Ovary (tissue), 9 donors: ENCODE data around the gene CMTM4. TPM values are rescaled to one million over a fixed set of nuclear protein-coding genes. Genes with fewer than 3 reads are reported as not detected.

Experiments
- DNase-seq, 5 donors: peaks; one replicate each; pipeline ENCODE4 v3.0.0-alpha.2; 2019 to 2020
- H3K27ac ChIP-seq, 2 donors: fragments of 200-600 bp; one replicate each; pipeline versions ENCODE4 v1.5.1 to v1.8.0; 2019 to 2022
- H3K27me3 ChIP-seq: fragments of 200-600 bp; one replicate; pipeline ENCODE4 v1.8.0; 2022
- H3K36me3 ChIP-seq: fragments of 200-600 bp; sonication (generic); one replicate; pipeline ENCODE4 v1.5.1; 2019
- H3K4me1 ChIP-seq: one replicate; pipeline ENCODE4 v1.8.1; 2013; ENCODE audit warnings: mild to moderate bottlenecking, moderate library complexity; ENCODE audit not compliant: insufficient read depth
- H3K4me3 ChIP-seq: fragments of 200-600 bp; sonication (generic); one replicate; pipeline ENCODE4 v1.5.1; 2017
- H3K9me3 ChIP-seq, 2 donors: fragments of 200-600 bp in 1 of 2; sonication (generic) in 1 of 2; one replicate each; pipeline versions ENCODE4 v1.5.1 to v1.8.1; 2013 to 2019; ENCODE audit warnings: mild to moderate bottlenecking in 1 of 2, moderate library complexity in 1 of 2
- EP300 ChIP-seq: sonication (generic); formaldehyde crosslinking; IDR thresholded peaks from one replicate; pipeline ENCODE4 v1.6.1; 2017; ENCODE audit warnings: antibody characterized with exemption
- POLR2A ChIP-seq: fragments of 450-650 bp; IDR thresholded peaks from one replicate; pipeline ENCODE4 v1.6.1; 2017; ENCODE audit warnings: antibody characterized with exemption, mild to moderate bottlenecking, moderate library complexity
- WGBS, 3 donors: extraction: QIAGEN DNeasy Blood & Tissue Kit in 1 of 3; methylation state at CpG; one replicate each; pipeline versions ENCODE4 v1.1.5 to v1.1.7; 2013 to 2017; 5-methylcytosine and 5-hydroxymethylcytosine counted together
- intact Hi-C, 4 donors: fragments of 100-400 bp; cut with DNase I; formaldehyde crosslinking; loops; one replicate each; pipeline versions ENCODE4 v1.11.0 to v1.15.1; 2022 to 2023
- polyA plus RNA-seq, 2 donors: library from polyadenylated mRNA; stranded (reverse); fragments of 200-250 nt in 1 of 2; fragments of 350-450 nt in 1 of 2; fragmentation: Illumina TruSeq in 1 of 2; extraction: RNeasy Lipid Tissue Mini Kit (QIAGEN cat#74804) in 1 of 2; gene quantifications; one replicate each; pipeline ENCODE4 v1.2.3, GENCODE V29; 2013 to 2014
- total RNA-seq, 7 donors: library from RNA; depleted of rRNA in 2 of 7; stranded (reverse); fragments of >200 nt in 2 of 7; fragmentation: NEBNext Ultra II Directional in 3 of 7; extraction: Animal tissue kit (Norgen Biotek cat#: 25700) in 3 of 7; gene quantifications; one replicate each; pipeline versions ENCODE4 v1.1.0 to v1.2.4, GENCODE V29; 2016 to 2023
- TF ChIP-seq, protein P1 (sequence below), 3 donors: fragments of 450-650 bp in 2 of 3; fragments of 200-600 bp in 1 of 3; IDR thresholded peaks; one replicate each; pipeline versions ENCODE4 v1.5.1 to v1.8.0; 2016 to 2022; ENCODE audit warnings: antibody characterized with exemption in 3 of 3, mild to moderate bottlenecking in 1 of 3
- donor health status: DM: no; HTN: no; CAD: no; lungs with moderate emphysema.
- donor health status: DM: no; HTN: no; CAD: no.
- donor health status: Bipolar disorder and iron deficiency.
- donor health status: DM: yes; HTN: yes; CAD: no.
- donor health status: DM: no; HTN: no; CAD: no.
- donor health status: DM: yes; HTN: yes; CAD: no.

The CMTM4 gene
- total and polyA plus RNA-seq, 9 donors, result 5.4 to 47.1 (median 13.1) TPM

DNA sequence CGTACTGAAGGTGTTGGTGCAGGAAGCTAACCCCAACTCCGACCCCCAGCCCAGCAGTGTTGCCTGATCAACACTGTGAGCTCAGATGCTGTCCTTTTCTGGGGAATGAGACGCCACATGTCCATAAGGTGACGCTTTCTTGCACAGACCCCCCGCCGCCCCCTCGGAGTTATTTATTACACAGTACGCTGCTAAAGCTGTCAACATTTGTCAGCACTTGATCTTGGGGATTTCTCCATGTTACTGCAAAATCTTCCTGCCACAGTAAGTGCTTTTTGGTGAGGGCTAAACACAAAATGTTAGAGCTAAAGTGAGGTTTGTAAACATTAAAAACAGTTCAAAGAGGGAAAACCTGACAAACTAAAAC is 76.1 kb downstream of the CMTM4 start:
- 90 to 92% (median 92%) methylated on average over 8 of the region's 8 CpGs for WGBS, 3 donors
- intact Hi-C loops, result loop anchor here in 1 of 4 donors (10.0 kb wide), 1 partner anchor 1154 kb away; no protein-coding TSS in a partner anchor
- no peak overlapping the region for H3K4me3 ChIP-seq
- peaks cover 3% of the 10 kb centered on the region for H3K4me1 ChIP-seq
- H3K36me3 ChIP-seq, result no peaks in the 10 kb centered on the region
- no peak for TF ChIP-seq POLR2A
- TF ChIP-seq, protein P1, sequence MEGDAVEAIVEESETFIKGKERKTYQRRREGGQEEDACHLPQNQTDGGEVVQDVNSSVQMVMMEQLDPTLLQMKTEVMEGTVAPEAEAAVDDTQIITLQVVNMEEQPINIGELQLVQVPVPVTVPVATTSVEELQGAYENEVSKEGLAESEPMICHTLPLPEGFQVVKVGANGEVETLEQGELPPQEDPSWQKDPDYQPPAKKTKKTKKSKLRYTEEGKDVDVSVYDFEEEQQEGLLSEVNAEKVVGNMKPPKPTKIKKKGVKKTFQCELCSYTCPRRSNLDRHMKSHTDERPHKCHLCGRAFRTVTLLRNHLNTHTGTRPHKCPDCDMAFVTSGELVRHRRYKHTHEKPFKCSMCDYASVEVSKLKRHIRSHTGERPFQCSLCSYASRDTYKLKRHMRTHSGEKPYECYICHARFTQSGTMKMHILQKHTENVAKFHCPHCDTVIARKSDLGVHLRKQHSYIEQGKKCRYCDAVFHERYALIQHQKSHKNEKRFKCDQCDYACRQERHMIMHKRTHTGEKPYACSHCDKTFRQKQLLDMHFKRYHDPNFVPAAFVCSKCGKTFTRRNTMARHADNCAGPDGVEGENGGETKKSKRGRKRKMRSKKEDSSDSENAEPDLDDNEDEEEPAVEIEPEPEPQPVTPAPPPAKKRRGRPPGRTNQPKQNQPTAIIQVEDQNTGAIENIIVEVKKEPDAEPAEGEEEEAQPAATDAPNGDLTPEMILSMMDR (IDR thresholded peaks at IDR 0.05), result no peak
- TF ChIP-seq EP300, result no peak
- H3K9me3 ChIP-seq, result no peaks in the 10 kb centered on the region
- DNase-seq, result no peak
- H3K27me3 ChIP-seq, result no peaks in the 10 kb centered on the region
- no peak overlapping the region for H3K27ac ChIP-seq

- intact Hi-C loops, result loop anchor here in 1 of 4 donors (10.0 kb wide), 1 partner anchor 1155 kb away; no protein-coding TSS in a partner anchor
- Histone ChIP-seq H3K27me3 (no peaks in the 10 kb centered on the region), H3K27ac (no peak overlapping the region)
These were observed 76.8 kb downstream of the CMTM4 start for GRCh38 chr16:66619534-66620428.

DNA sequence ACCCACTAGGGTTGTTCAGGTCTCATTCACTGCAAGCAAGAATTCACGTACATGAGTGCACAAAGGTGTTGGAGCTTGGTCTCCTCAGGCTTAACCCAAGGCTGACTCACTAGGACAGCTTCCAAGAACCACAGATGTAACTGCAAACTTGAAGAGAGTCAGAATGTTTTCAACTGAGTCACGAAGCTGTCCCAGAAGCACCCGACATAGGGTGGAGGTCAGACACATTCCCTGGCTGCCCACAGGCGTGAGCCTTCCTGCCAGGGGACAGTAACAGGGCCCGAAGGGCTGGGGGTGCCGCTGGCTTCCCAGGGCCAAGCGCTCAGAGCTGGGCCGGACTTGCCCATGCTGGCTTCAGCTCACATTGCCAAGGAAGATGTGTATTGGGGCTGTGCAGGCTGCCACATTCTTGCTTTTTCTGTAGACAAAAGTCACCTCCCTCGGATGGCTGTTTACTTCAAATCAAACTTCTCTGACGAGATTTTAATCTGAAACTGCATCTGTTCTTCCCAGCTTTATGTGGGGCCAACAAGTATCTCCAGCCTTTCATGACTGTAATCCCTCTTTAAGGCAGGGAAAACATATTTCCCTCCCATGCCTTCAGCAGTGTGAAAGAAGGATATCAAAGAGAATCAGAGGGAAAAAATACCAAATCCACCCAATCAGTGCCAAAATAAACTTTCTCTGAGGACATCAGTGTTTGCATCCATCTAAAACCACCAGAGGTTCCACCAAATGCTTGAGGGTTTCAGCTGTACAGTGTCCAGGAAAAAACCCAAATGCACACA is 77.8 kb downstream of the CMTM4 start:
- H3K27ac ChIP-seq, result no peak overlapping the region
- H3K4me3 ChIP-seq, result no peak overlapping the region
- intact Hi-C loops, result no loop called here
- TF ChIP-seq EP300, result no peak
- TF ChIP-seq, protein P1 (IDR thresholded peaks at IDR 0.05), result no peak
- no peak for TF ChIP-seq POLR2A
- DNase-seq, result peak in 2 of 5 donors; percentile 34 to 41
- WGBS, 3 donors, result 41 to 48% (median 47%) methylated on average over 8 to 10 of the region's 10 CpGs
- H3K9me3 ChIP-seq, result no peaks in the 10 kb centered on the region
- H3K4me1 ChIP-seq, result peaks cover 3% of the 10 kb centered on the region
- no peaks in the 10 kb centered on the region for H3K27me3 ChIP-seq
- H3K36me3 ChIP-seq, result no peaks in the 10 kb centered on the region

More at GRCh38 chr16:66619534-66620428, 76.8 kb downstream of the CMTM4 start:
- Histone ChIP-seq H3K36me3 (no peaks in the 10 kb centered on the region), H3K4me1 (peaks cover 3% of the 10 kb centered on the region), H3K4me3 (no peak overlapping the region), H3K9me3 (no peaks in the 10 kb centered on the region)
- DNase-seq, result no peak
- TF ChIP-seq EP300 (no peak), POLR2A (no peak)
- TF ChIP-seq, protein P1 (IDR thresholded peaks at IDR 0.05), result no peak
- 78 to 82% (median 80%) methylated on average over 12 of the region's 12 CpGs for WGBS, 3 donors

DNA sequence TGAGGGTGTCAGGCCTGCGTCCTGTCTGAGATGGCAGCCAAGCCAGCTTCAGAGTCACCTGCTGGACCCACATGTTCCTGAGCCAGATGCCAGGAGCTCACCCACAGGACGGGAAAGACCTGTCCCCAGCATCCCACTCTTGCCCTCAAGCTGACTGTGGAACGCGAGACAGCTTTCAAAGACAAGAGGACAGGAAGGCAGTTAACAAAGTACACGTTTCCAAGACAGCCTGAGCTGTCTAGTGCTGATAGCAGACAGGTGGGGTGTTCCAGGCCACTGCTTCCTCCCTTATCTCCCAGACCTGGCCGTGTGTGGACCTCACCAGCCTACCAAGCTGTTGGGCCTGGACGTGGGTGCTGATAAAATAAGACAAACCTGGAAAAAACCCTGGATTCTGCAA is 78.8 kb downstream of the CMTM4 start:
- Histone ChIP-seq H3K27ac (no peak overlapping the region), H3K4me1 (peaks cover 3% of the 10 kb centered on the region)
- TF ChIP-seq POLR2A (no peak), EP300 (no peak)
- TF ChIP-seq, protein P1 (IDR thresholded peaks at IDR 0.05), result no peak

More for the DNA sequence above, 78.8 kb downstream of the CMTM4 start:
- Histone ChIP-seq H3K9me3 (no peaks in the 10 kb centered on the region), H3K27me3 (no peaks in the 10 kb centered on the region), H3K36me3 (no peaks in the 10 kb centered on the region), H3K4me3 (no peak overlapping the region)
- DNase-seq, result peak in 1 of 5 donors; percentile 24
- intact Hi-C loops, result no loop called here
- WGBS, 3 donors, result 44 to 60% (median 46%) methylated on average over 7 of the region's 7 CpGs
